ENCODE data around the gene NPTX1.

Gene NPTX1

GRCh38 chr17:80478487-80479245 lies 2.3 kb upstream of the NPTX1 start:
- no peak for ATAC-seq

GRCh38 chr17:80477647-80478478 lies 1.5 kb upstream of the NPTX1 start:
- peak; percentile 30 to 48 for ATAC-seq

GRCh38 chr17:80476877-80477646 lies 655 bp upstream of the NPTX1 start:
- no peak for ATAC-seq

- ATAC-seq: peak; percentile 9 to 26
These were observed 1.2 kb downstream of the NPTX1 start for GRCh38 chr17:80474961-80475909.

GRCh38 chr17:80474231-80474960 lies 2.0 kb downstream of the NPTX1 start:
- ATAC-seq: no peak

GRCh38 chr17:80473701-80474100 lies 2.7 kb downstream of the NPTX1 start:
- ATAC-seq: no peak

- no peak for ATAC-seq
These were observed 3.4 kb downstream of the NPTX1 start for GRCh38 chr17:80472996-80473395.

GRCh38 chr17:80471922-80472321 lies 4.5 kb downstream of the NPTX1 start:
- no peak for ATAC-seq

- no peak for ATAC-seq
These were observed 5.8 kb downstream of the NPTX1 start for GRCh38 chr17:80470603-80471002.

GRCh38 chr17:80469667-80470066 lies 6.7 kb downstream of the NPTX1 start:
- no peak for ATAC-seq

- no peak for ATAC-seq
These were observed 7.5 kb downstream of the NPTX1 start for GRCh38 chr17:80468781-80469493.

- no peak for ATAC-seq
These were observed 8.2 kb downstream of the NPTX1 start for GRCh38 chr17:80468242-80468641.

- no peak for ATAC-seq
These were observed 10.2 kb downstream of the NPTX1 start for GRCh38 chr17:80466188-80466705.

GRCh38 chr17:80465327-80465974 lies 11.0 kb downstream of the NPTX1 start:
- no peak for ATAC-seq

GRCh38 chr17:80464486-80464885 lies 11.9 kb downstream of the NPTX1 start:
- no peak for ATAC-seq

- ATAC-seq: no peak
These were observed 12.5 kb downstream of the NPTX1 start for GRCh38 chr17:80463784-80464400.

GRCh38 chr17:80461528-80462160 lies 14.8 kb downstream of the NPTX1 start:
- ATAC-seq: no peak

GRCh38 chr17:80460429-80460834 lies 16.0 kb downstream of the NPTX1 start:
- no peak for ATAC-seq

- ATAC-seq: no peak
These were observed 17.2 kb downstream of the NPTX1 start for GRCh38 chr17:80459234-80459633.
